Lower leg skin (tissue), 3 donors: ENCODE data around the gene NECTIN1.

Experiments used
- CTCF ChIP-seq, 3 donors: fragments of 450-650 bp; IDR thresholded peaks; one replicate each; pipeline ENCODE4 v1.5.1; 2016; ENCODE audit warnings: antibody characterized with exemption in 3 of 3, mild to moderate bottlenecking in 3 of 3, moderate library complexity in 2 of 3
- POLR2A ChIP-seq, 2 donors: fragments of 450-650 bp; IDR thresholded peaks; one replicate each; pipeline ENCODE4 v1.6.1; 2016 to 2017; ENCODE audit warnings: antibody characterized with exemption in 2 of 2, mild to moderate bottlenecking in 1 of 2, moderate library complexity in 1 of 2

- no peak for TF ChIP-seq CTCF (IDR thresholded peaks at IDR 0.05)
- TF ChIP-seq POLR2A (IDR thresholded peaks at IDR 0.05): no peak
Measured at GRCh38 chr11:119738059-119738439, 9.0 kb upstream of the NECTIN1 start.
